HG03378 (cell line): ENCODE results near the gene ZNF385D.

Experiments
- ATAC-seq: cut with Tn5 transposase; IDR thresholded peaks from one replicate; pipeline ENCODE4 v1.9.1; 2021; ENCODE audit warnings: mild to moderate bottlenecking, moderate library complexity; ENCODE audit not compliant: unreplicated experiment

The ZNF385D gene

GRCh38 chr3:21462141-21462540, 288.9 kb downstream of the ZNF385D start:
- no peak for ATAC-seq

- no peak for ATAC-seq
These were observed 293.9 kb downstream of the ZNF385D start for GRCh38 chr3:21457084-21457483.

- ATAC-seq: no peak
These were observed 301.3 kb downstream of the ZNF385D start for GRCh38 chr3:21449738-21450137.

- no peak for ATAC-seq
These were observed 303.4 kb downstream of the ZNF385D start for GRCh38 chr3:21447476-21448151.

- no peak for ATAC-seq
These were observed 304.0 kb downstream of the ZNF385D start for GRCh38 chr3:21446945-21447475.

GRCh38 chr3:21446027-21446426, 305.0 kb downstream of the ZNF385D start:
- no peak for ATAC-seq

- ATAC-seq: no peak
These were observed 309.2 kb downstream of the ZNF385D start for GRCh38 chr3:21441821-21442220.

GRCh38 chr3:21436835-21437234, 314.2 kb downstream of the ZNF385D start:
- ATAC-seq: no peak

GRCh38 chr3:21435871-21436270, 315.1 kb downstream of the ZNF385D start:
- no peak for ATAC-seq

GRCh38 chr3:21434310-21434709, 316.7 kb downstream of the ZNF385D start:
- ATAC-seq: no peak

GRCh38 chr3:21433751-21434150, 317.3 kb downstream of the ZNF385D start:
- ATAC-seq: no peak

- no peak for ATAC-seq
These were observed 324.1 kb downstream of the ZNF385D start for GRCh38 chr3:21426920-21427319.

- ATAC-seq: no peak
These were observed 325.3 kb downstream of the ZNF385D start for GRCh38 chr3:21425715-21426114.

- no peak for ATAC-seq
These were observed 329.9 kb downstream of the ZNF385D start for GRCh38 chr3:21421096-21421495.

- ATAC-seq: no peak
These were observed 333.0 kb downstream of the ZNF385D start for GRCh38 chr3:21417991-21418390.

- no peak for ATAC-seq
These were observed 336.5 kb downstream of the ZNF385D start for GRCh38 chr3:21414506-21414905.

- ATAC-seq: no peak
These were observed 340.0 kb downstream of the ZNF385D start for GRCh38 chr3:21411058-21411457.

- no peak for ATAC-seq
These were observed 341.6 kb downstream of the ZNF385D start for GRCh38 chr3:21409401-21409800.

GRCh38 chr3:21407743-21408142, 343.3 kb downstream of the ZNF385D start:
- no peak for ATAC-seq

- ATAC-seq: no peak
These were observed 345.0 kb downstream of the ZNF385D start for GRCh38 chr3:21405671-21406667.

GRCh38 chr3:21398461-21398860, 352.5 kb downstream of the ZNF385D start:
- no peak for ATAC-seq
